ENCODE results near the gene CPA1. TPM values are rescaled to one million over a fixed set of nuclear protein-coding genes. Genes with fewer than 3 reads are reported as not detected.

Gene CPA1
- polyA plus RNA-seq, 4 donors = 0.28 to 12.7 (median 8.9) TPM

DNA sequence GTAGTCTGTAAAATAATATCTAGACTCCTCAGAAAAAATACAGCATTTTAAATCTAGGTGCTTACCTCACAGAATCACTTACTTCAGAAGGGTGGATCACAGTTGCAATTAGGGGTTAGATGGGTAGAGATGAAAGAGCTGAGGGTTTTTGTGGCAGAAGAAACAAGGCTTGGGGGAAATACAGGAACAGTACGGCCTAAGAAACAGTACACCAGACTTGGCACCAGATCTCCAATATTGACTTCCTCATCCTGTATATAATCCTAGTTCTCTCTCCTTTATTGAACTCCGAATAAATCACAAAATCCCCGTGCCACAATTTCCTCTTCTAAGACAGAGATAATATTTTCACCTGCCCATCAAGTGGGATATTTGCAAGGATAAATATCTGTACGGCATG is 46.3 kb downstream of the CPA1 start:
- FAIRE-seq (no peak), DNase-seq (no peak)
- WGBS, 3 donors = 74 to 86% (median 74%) methylated on average over 4 of the region's 4 CpGs
- Histone ChIP-seq H3K4me1 (ENCODE audit: control insufficient read depth in 3 of 3, insufficient read depth in 2 of 3, low read depth in 1 of 3, low read length in 2 of 3) (peaks cover 0 to 7% (median 0%) of the 10 kb centered on the region in 3 donors), H3K27me3 (ENCODE audit: control insufficient read depth in 3 of 3, insufficient read depth in 3 of 3, low read length in 3 of 3) (no peaks in the 10 kb centered on the region), H3K27ac (ENCODE audit: low read depth in 1 of 3, low read length in 2 of 3) (no peak overlapping the region), H3K4me3 (ENCODE audit: low read depth in 1 of 3, low read length in 3 of 3) (no peak overlapping the region), H3K9me3 (ENCODE audit: control insufficient read depth in 2 of 2, insufficient read depth in 1 of 2, low read depth in 1 of 2, low read length in 1 of 2) (no peaks in the 10 kb centered on the region), H3K36me3 (ENCODE audit: control insufficient read depth in 3 of 3, insufficient read depth in 2 of 3, low read depth in 1 of 3, low read length in 3 of 3) (no peaks in the 10 kb centered on the region)

DNA sequence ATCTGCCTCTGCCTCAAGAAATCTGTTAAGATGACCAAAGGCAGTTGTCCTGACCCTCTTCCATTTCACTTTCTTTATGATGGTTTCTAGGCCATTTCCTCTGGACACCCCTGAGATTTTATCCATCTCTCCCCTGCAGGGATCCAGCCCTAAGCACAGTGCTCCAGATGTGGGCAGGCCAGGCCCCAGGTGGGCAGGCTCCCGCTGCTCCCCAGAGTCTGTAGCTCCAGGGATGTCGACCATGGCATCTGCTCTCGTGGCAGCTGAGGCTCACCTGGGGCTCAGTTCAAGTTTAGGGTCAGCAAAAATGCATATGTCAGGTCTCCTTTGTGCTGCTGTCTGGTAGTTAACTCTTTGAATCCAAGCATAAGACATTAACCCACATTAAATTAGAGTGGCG is 48.7 kb downstream of the CPA1 start:
- H3K36me3 ChIP-seq (ENCODE audit: control insufficient read depth in 3 of 3, insufficient read depth in 2 of 3, low read depth in 1 of 3, low read length in 3 of 3) = no peaks in the 10 kb centered on the region
- FAIRE-seq = no peak
- WGBS, 3 donors = 93 to 94% (median 94%) methylated on average over 4 of the region's 4 CpGs
- H3K27me3 ChIP-seq (ENCODE audit: control insufficient read depth in 3 of 3, insufficient read depth in 3 of 3, low read length in 3 of 3) = no peaks in the 10 kb centered on the region
- H3K4me1 ChIP-seq (ENCODE audit: control insufficient read depth in 3 of 3, insufficient read depth in 2 of 3, low read depth in 1 of 3, low read length in 2 of 3) = peaks cover 0 to 5% (median 0%) of the 10 kb centered on the region in 3 donors
- H3K27ac ChIP-seq (ENCODE audit: low read depth in 1 of 3, low read length in 2 of 3) = no peak overlapping the region
- no peak for DNase-seq
- no peak overlapping the region for H3K4me3 ChIP-seq (ENCODE audit: low read depth in 1 of 3, low read length in 3 of 3)
- H3K9me3 ChIP-seq (ENCODE audit: control insufficient read depth in 2 of 2, insufficient read depth in 1 of 2, low read depth in 1 of 2, low read length in 1 of 2) = no peaks in the 10 kb centered on the region

DNA sequence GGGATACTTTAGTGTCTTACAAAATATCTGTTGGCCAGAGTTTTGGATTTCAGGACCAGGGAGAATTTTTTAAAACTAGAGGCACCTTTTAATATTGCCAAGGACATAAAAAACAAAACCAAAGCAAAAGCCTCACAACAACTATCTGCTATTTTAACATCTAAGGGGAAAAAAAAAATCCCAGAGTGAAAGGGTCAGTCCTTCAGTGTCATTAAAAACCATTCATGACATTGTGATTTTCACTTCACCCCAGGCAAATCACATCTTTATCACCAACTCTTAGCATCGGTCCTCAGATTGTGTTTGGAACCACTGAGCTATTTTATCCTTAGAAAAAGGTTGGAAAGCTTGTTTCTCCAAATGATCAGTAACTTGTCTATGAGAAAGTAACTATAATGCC is 49.8 kb downstream of the CPA1 start:
- Histone ChIP-seq H3K9me3 (ENCODE audit: control insufficient read depth in 2 of 2, insufficient read depth in 1 of 2, low read depth in 1 of 2, low read length in 1 of 2) (no peaks in the 10 kb centered on the region), H3K36me3 (ENCODE audit: control insufficient read depth in 3 of 3, insufficient read depth in 2 of 3, low read depth in 1 of 3, low read length in 3 of 3) (no peaks in the 10 kb centered on the region), H3K27ac (ENCODE audit: low read depth in 1 of 3, low read length in 2 of 3) (peak overlapping the region in 1 of 3 donors; percentile 72), H3K4me3 (ENCODE audit: low read depth in 1 of 3, low read length in 3 of 3) (no peak overlapping the region), H3K4me1 (ENCODE audit: control insufficient read depth in 3 of 3, insufficient read depth in 2 of 3, low read depth in 1 of 3, low read length in 2 of 3) (peaks cover 0 to 5% (median 0%) of the 10 kb centered on the region in 3 donors), H3K27me3 (ENCODE audit: control insufficient read depth in 3 of 3, insufficient read depth in 3 of 3, low read length in 3 of 3) (no peaks in the 10 kb centered on the region)
- DNase-seq (no peak), FAIRE-seq (no peak)
- WGBS, 3 donors = 52 to 79% (median 71%) methylated on average over 1 of the region's 1 CpG

DNA sequence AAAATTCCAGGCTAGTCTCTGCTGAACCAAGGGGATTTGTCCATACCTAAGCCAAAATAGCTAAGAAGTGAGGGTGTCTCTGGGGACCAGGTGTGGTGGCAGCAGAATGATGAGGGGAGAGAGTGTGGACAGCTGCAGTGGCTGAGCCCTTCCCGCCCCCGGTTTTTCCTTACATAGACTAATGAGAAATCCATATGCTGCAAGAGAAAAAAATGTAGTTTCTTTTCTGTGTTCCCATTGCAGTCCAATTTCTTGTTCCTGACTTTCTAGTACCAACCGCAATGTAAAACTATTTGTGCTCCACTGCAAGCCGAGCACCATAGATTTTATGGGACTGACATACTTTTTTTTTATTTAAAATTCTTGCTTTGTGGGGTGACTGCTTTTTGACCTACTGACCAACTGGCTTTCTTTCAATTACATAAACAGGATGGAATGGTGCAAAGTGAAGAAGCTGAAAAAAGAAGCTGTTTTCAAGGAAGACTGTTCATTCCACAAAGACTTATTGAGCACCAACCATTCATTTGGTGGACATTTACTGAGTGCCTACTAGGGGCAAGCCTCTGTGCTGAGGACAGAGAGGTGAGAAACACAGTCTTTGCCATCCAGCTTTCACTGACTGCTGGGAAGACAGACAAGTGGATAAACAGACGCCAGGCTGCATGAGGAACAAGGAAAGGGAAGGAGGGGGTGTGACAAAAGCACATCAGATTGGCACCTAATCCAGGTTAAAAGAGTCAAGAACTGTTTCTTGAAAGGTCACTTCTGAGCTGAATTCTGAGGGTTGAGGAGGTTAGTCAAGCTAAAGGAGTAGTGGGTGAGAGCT is 50.8 kb downstream of the CPA1 start:
- DNase-seq = peak in 1 of 2 donors; percentile 18
- no peaks in the 10 kb centered on the region for H3K27me3 ChIP-seq (ENCODE audit: control insufficient read depth in 3 of 3, insufficient read depth in 3 of 3, low read length in 3 of 3)
- peak overlapping the region in 2 of 3 donors; percentile 33 to 72 for H3K27ac ChIP-seq (ENCODE audit: low read depth in 1 of 3, low read length in 2 of 3)
- 62 to 75% (median 74%) methylated on average over 5 of the region's 5 CpGs for WGBS, 3 donors
- H3K4me3 ChIP-seq (ENCODE audit: low read depth in 1 of 3, low read length in 3 of 3) = no peak overlapping the region
- FAIRE-seq = no peak
- H3K36me3 ChIP-seq (ENCODE audit: control insufficient read depth in 3 of 3, insufficient read depth in 2 of 3, low read depth in 1 of 3, low read length in 3 of 3) = no peaks in the 10 kb centered on the region
- H3K4me1 ChIP-seq (ENCODE audit: control insufficient read depth in 3 of 3, insufficient read depth in 2 of 3, low read depth in 1 of 3, low read length in 2 of 3) = peaks cover 0 to 5% (median 0%) of the 10 kb centered on the region in 3 donors
- H3K9me3 ChIP-seq (ENCODE audit: control insufficient read depth in 2 of 2, insufficient read depth in 1 of 2, low read depth in 1 of 2, low read length in 1 of 2) = no peaks in the 10 kb centered on the region

DNA sequence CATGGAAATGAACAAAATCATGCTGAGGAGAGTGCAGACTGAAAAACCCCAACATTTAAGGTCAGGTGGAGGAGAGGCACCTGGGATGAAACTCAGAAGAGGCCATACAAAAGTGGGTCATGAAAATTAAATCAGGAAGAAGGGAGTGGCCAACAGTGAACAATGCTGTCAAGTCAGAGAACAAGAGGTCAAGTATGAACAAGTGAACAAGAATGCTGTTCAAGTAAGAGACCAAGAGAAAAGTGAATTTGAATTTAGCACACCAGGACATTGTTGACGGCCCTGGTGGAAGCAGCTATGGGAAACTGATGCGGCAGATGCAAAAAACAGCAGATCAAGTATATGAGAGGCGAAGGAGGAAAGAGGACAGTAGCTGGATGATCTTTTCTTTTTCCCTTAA is 52.6 kb downstream of the CPA1 start:
- H3K4me1 ChIP-seq (ENCODE audit: control insufficient read depth in 3 of 3, insufficient read depth in 2 of 3, low read depth in 1 of 3, low read length in 2 of 3) = peaks cover 0 to 5% (median 0%) of the 10 kb centered on the region in 3 donors
- no peaks in the 10 kb centered on the region for H3K36me3 ChIP-seq (ENCODE audit: control insufficient read depth in 3 of 3, insufficient read depth in 2 of 3, low read depth in 1 of 3, low read length in 3 of 3)
- H3K27ac ChIP-seq (ENCODE audit: low read depth in 1 of 3, low read length in 2 of 3) = no peak overlapping the region
- 89 to 97% (median 94%) methylated on average over 3 of the region's 3 CpGs for WGBS, 3 donors
- no peak overlapping the region for H3K4me3 ChIP-seq (ENCODE audit: low read depth in 1 of 3, low read length in 3 of 3)
- no peaks in the 10 kb centered on the region for H3K9me3 ChIP-seq (ENCODE audit: control insufficient read depth in 2 of 2, insufficient read depth in 1 of 2, low read depth in 1 of 2, low read length in 1 of 2)
- DNase-seq (no peak), FAIRE-seq (no peak)
- no peaks in the 10 kb centered on the region for H3K27me3 ChIP-seq (ENCODE audit: control insufficient read depth in 3 of 3, insufficient read depth in 3 of 3, low read length in 3 of 3)

DNA sequence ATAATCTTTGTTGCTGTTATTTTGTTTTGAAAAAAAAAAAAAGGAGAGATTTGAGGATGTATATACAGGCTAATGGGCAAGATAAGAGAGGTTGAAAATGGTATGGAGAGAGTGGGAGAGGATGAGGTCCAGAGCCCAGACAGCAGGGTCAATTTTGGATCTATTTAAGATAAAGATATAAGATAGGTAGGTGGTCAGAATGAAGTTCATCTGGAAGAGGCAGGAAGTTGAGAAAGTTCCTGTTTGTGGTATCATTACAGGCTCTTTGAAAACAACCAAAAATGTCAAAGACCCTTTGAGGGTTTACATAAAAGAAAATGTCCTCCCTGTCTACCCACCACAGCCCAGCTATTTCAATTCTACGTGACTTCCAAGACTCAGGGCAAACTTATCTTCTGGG is 53.0 kb downstream of the CPA1 start:
- H3K27me3 ChIP-seq (ENCODE audit: control insufficient read depth in 3 of 3, insufficient read depth in 3 of 3, low read length in 3 of 3) = no peaks in the 10 kb centered on the region
- no peak overlapping the region for H3K27ac ChIP-seq (ENCODE audit: low read depth in 1 of 3, low read length in 2 of 3)
- H3K36me3 ChIP-seq (ENCODE audit: control insufficient read depth in 3 of 3, insufficient read depth in 2 of 3, low read depth in 1 of 3, low read length in 3 of 3) = no peaks in the 10 kb centered on the region
- FAIRE-seq (no peak), DNase-seq (no peak)
- peaks cover 0 to 5% (median 0%) of the 10 kb centered on the region in 3 donors for H3K4me1 ChIP-seq (ENCODE audit: control insufficient read depth in 3 of 3, insufficient read depth in 2 of 3, low read depth in 1 of 3, low read length in 2 of 3)
- 78 to 95% (median 82%) methylated on average over 1 of the region's 1 CpG for WGBS, 3 donors
- H3K9me3 ChIP-seq (ENCODE audit: control insufficient read depth in 2 of 2, insufficient read depth in 1 of 2, low read depth in 1 of 2, low read length in 1 of 2) = no peaks in the 10 kb centered on the region
- no peak overlapping the region for H3K4me3 ChIP-seq (ENCODE audit: low read depth in 1 of 3, low read length in 3 of 3)

DNA sequence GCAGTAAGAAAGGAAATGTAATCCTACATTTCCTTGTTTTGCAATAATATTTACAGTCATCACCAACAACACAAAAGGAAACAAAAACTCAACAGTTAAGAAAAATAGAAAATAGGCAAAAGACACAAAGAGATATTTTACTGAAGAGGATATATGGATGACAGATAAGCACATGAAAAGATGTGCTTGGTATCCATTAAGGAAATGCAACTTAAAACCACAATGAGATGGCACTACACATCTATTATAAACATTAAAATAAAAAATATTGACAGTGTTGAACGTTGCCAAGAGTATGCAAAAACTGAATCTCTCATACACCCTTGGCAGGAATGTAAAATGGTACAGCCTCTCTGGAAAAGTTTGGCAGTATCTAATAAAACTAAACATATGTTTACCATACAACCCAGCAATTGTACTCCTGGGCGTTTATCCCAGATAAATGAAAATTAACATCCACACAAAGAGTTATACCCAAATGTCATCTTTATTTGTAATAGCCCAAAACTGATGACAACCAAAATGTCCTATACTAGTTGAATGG is 55.1 kb downstream of the CPA1 start:
- DNase-seq (no peak), FAIRE-seq (no peak)
- WGBS, 3 donors = 64 to 82% (median 73%) methylated on average over 2 of the region's 2 CpGs
- peaks cover 0 to 3% of the 10 kb centered on the region in 2 donors for H3K9me3 ChIP-seq (ENCODE audit: control insufficient read depth in 2 of 2, insufficient read depth in 1 of 2, low read depth in 1 of 2, low read length in 1 of 2)
- H3K4me1 ChIP-seq (ENCODE audit: control insufficient read depth in 3 of 3, insufficient read depth in 2 of 3, low read depth in 1 of 3, low read length in 2 of 3) = peaks cover 0 to 5% (median 3%) of the 10 kb centered on the region in 3 donors
- H3K4me3 ChIP-seq (ENCODE audit: low read depth in 1 of 3, low read length in 3 of 3) = no peak overlapping the region
- H3K36me3 ChIP-seq (ENCODE audit: control insufficient read depth in 3 of 3, insufficient read depth in 2 of 3, low read depth in 1 of 3, low read length in 3 of 3) = no peaks in the 10 kb centered on the region
- no peak overlapping the region for H3K27ac ChIP-seq (ENCODE audit: low read depth in 1 of 3, low read length in 2 of 3)
- H3K27me3 ChIP-seq (ENCODE audit: control insufficient read depth in 3 of 3, insufficient read depth in 3 of 3, low read length in 3 of 3) = no peaks in the 10 kb centered on the region

DNA sequence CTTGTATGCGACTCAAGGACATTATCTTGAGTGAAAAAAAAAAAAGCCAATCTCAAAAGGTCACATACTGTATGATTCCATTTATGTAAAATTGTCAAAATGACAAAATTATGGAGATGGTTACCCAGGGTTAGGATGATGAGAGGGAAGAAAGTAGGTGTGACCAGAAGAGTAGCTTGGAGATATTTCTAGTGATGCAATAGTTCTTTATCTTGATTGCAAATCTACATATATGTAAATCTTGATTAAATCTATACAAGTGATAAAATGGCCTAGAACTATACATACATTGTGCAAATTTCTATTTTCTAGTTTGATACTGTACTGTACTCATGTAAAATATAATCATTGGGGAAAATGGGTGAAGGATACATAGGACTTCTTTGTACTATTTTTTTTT is 56.0 kb downstream of the CPA1 start:
- 94 to 97% (median 96%) methylated on average over 1 of the region's 1 CpG for WGBS, 3 donors

More for the DNA sequence above, 56.0 kb downstream of the CPA1 start:
- H3K9me3 ChIP-seq (ENCODE audit: control insufficient read depth in 2 of 2, insufficient read depth in 1 of 2, low read depth in 1 of 2, low read length in 1 of 2) = peaks cover 0 to 4% of the 10 kb centered on the region in 2 donors
- H3K27me3 ChIP-seq (ENCODE audit: control insufficient read depth in 3 of 3, insufficient read depth in 3 of 3, low read length in 3 of 3) = no peaks in the 10 kb centered on the region
- no peak for FAIRE-seq
- DNase-seq = no peak
- no peak overlapping the region for H3K27ac ChIP-seq (ENCODE audit: low read depth in 1 of 3, low read length in 2 of 3)
- H3K4me3 ChIP-seq (ENCODE audit: low read depth in 1 of 3, low read length in 3 of 3) = no peak overlapping the region
- H3K36me3 ChIP-seq (ENCODE audit: control insufficient read depth in 3 of 3, insufficient read depth in 2 of 3, low read depth in 1 of 3, low read length in 3 of 3) = no peaks in the 10 kb centered on the region
- H3K4me1 ChIP-seq (ENCODE audit: control insufficient read depth in 3 of 3, insufficient read depth in 2 of 3, low read depth in 1 of 3, low read length in 2 of 3) = peaks cover 0 to 5% (median 4%) of the 10 kb centered on the region in 3 donors

Measured in small intestine (tissue), 7 donors.